Activated B cell treated with CpG ODN at 0.5 μM for 24 hours (primary cell): ENCODE results near the gene LYSET. TPM values are rescaled to one million over a fixed set of nuclear protein-coding genes. Genes with fewer than 3 reads are reported as not detected.
"Not testable (repeated sequence)": the region's sequence is repeated elsewhere in the genome, so short reads cannot be mapped to it uniquely, and the experiment has no call there.

ENCODE experiments used
- ATAC-seq: fragments of 200-7000 bp; cut with Tn5 transposase; one replicate; pipeline ENCODE4 v1.10.0; 2021; ENCODE audit warnings: low read depth, mild to moderate bottlenecking, moderate library complexity
- CTCF ChIA-PET: fragments of 350-600 bp; sonication (Branson Sonifier 250); formaldehyde crosslinking; loops from one replicate; lab custom pipeline; 2021; ENCODE audit warnings: antibody characterized with exemption; lab: Charles Lee
- POLR2A ChIA-PET: fragments of 350-600 bp; sonication (Branson Sonifier 250); formaldehyde crosslinking; loops from one replicate; lab custom pipeline; 2021; ENCODE audit warnings: antibody characterized with exemption; lab: Charles Lee
- DNase-seq: peaks from one replicate; pipeline ENCODE4 v3.0.0; 2022
- H3K27ac Mint-ChIP-seq: one replicate; pipeline ENCODE4 v1.8.0; 2020; ENCODE audit warnings: mixed read lengths
- H3K27me3 Mint-ChIP-seq: one replicate; pipeline ENCODE4 v1.8.0; 2021; ENCODE audit warnings: mixed read lengths
- H3K36me3 Mint-ChIP-seq: one replicate; pipeline ENCODE4 v1.8.0; 2021; ENCODE audit warnings: low read depth, mixed read lengths
- H3K4me1 Mint-ChIP-seq: one replicate; pipeline ENCODE4 v1.8.0; 2021; ENCODE audit warnings: mixed read lengths
- H3K4me3 Mint-ChIP-seq: one replicate; pipeline ENCODE4 v1.8.0; 2020; ENCODE audit warnings: mild to moderate bottlenecking, mixed read lengths
- H3K9me3 Mint-ChIP-seq: one replicate; pipeline ENCODE4 v1.8.0; 2020; ENCODE audit warnings: mixed read lengths
- intact Hi-C: fragments of 100-400 bp; cut with micrococcal nuclease; formaldehyde crosslinking; loops from one replicate; pipeline ENCODE4 v1.15.1; 2024
- total RNA-seq: library from RNA; stranded (reverse); gene quantifications from 2 replicates; pipeline ENCODE4 v1.2.3, GENCODE V29; 2022
- TF ChIP-seq, protein P1 (sequence below): fragments of 200-600 bp; IDR thresholded peaks from one replicate; pipeline ENCODE4 v1.8.0; 2022; ENCODE audit warnings: antibody characterized with exemption, mild to moderate bottlenecking

The LYSET gene
- total RNA-seq, 1 donor from 2014 or later = 19.3 TPM

- Mint-ChIP-seq H3K4me3 (peak overlapping the region; percentile 42), H3K27ac (no peak overlapping the region), H3K36me3 (peaks cover 26% of the 10 kb centered on the region), H3K27me3 (no peaks in the 10 kb centered on the region), H3K9me3 (no peaks in the 10 kb centered on the region), H3K4me1 (peaks cover 10% of the 10 kb centered on the region)
- CTCF ChIA-PET = interaction anchor here (0.5 kb wide), 1 partner anchor 311 kb away, joined by 4 read pairs; no protein-coding TSS in a partner anchor
- intact Hi-C loops = no loop called here
- ATAC-seq (no peak), DNase-seq (no peak)
- TF ChIP-seq, protein P1, sequence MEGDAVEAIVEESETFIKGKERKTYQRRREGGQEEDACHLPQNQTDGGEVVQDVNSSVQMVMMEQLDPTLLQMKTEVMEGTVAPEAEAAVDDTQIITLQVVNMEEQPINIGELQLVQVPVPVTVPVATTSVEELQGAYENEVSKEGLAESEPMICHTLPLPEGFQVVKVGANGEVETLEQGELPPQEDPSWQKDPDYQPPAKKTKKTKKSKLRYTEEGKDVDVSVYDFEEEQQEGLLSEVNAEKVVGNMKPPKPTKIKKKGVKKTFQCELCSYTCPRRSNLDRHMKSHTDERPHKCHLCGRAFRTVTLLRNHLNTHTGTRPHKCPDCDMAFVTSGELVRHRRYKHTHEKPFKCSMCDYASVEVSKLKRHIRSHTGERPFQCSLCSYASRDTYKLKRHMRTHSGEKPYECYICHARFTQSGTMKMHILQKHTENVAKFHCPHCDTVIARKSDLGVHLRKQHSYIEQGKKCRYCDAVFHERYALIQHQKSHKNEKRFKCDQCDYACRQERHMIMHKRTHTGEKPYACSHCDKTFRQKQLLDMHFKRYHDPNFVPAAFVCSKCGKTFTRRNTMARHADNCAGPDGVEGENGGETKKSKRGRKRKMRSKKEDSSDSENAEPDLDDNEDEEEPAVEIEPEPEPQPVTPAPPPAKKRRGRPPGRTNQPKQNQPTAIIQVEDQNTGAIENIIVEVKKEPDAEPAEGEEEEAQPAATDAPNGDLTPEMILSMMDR = no peak
- POLR2A ChIA-PET = no interaction called here
These were observed 46.2 kb downstream of the LYSET start for GRCh38 chr14:93231129-93231979.

DNA sequence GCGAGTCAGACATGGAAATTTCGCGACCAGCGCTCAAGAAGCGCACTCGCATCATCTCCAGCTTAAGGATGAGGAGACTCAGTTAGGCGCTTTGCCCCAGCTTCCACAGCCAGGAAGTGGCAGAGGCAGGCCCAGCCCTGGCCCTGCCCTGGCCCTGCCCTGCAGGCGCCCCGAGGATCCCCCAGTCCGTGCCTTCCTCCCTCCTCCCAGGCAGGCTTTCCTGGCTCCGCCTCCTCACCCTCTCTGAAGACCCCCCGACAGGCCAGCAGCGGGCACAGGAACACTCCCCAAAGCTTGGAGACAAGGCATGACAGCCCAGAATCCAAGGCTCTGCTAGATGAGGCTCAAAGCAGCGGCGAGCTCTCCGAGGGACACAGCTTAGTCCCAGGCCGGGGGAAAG is 47.0 kb downstream of the LYSET start:
- Mint-ChIP-seq H3K4me1 (peaks cover 10% of the 10 kb centered on the region), H3K27ac (no peak overlapping the region), H3K27me3 (no peaks in the 10 kb centered on the region), H3K36me3 (peaks cover 21% of the 10 kb centered on the region), H3K9me3 (no peaks in the 10 kb centered on the region), H3K4me3 (no peak overlapping the region)
- no peak for DNase-seq
- TF ChIP-seq, protein P1 = no peak
- ATAC-seq = no peak
- CTCF ChIA-PET = interaction anchor here (1.1 kb wide), 1 partner anchor 387 kb away, joined by 3 read pairs; no protein-coding TSS in a partner anchor
- POLR2A ChIA-PET = no interaction called here
- intact Hi-C loops = no loop called here

DNA sequence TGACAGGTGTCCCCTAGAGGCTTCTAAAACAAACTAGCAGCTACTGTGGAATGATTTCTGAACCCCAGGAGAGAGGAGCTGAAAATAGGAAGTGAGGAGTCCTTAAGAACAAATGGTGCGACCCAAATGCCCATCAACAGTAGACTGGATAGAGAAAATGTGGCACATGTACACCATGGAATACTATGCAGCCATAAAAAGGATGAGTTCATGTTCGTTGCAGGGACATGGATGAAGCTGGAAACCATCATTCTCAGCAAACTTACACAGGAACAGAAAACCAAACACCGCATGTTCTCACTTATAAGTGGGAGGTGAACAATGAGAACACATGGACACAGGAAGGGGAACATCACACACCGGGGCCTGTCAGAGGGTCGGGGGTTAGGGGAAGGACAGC is 48.0 kb downstream of the LYSET start:
- H3K9me3 Mint-ChIP-seq, POLR2A ChIA-PET, H3K27ac Mint-ChIP-seq, H3K4me3 Mint-ChIP-seq, ATAC-seq, H3K27me3 Mint-ChIP-seq, H3K4me1 Mint-ChIP-seq, DNase-seq, intact Hi-C loops: not testable (repeated sequence)
- CTCF ChIA-PET = interaction anchor here (0.8 to 1.1 kb wide), 2 partner anchors 304 to 386 kb away, joined by 3 read pairs; no protein-coding TSS in a partner anchor
- peaks cover 14% of the 10 kb centered on the region for H3K36me3 Mint-ChIP-seq

DNA sequence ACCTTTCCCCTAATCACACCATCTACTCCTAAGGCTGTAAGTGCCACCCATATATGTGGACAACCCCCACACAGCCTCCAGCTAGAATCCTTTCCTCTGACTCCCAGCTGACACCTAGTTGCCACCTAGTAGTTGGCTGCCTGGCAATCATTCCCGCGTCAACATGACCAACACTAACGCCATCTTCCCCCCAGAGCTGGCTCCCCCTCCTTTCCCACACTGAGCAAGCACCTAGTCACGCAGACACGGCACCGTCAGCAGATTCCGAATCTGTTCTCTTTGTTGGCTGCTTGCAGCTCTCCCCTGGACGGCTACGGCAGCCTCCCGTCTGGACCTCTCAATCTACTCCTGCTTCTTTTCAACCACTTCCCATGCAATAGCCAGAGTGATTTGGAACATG is 49.7 kb downstream of the LYSET start:
- ChIA-PET CTCF (interaction anchor here (0.9 to 1.2 kb wide), 6 partner anchors 37 to 384 kb away, joined by 3 to 6 read pairs (median 4); no protein-coding TSS in a partner anchor), POLR2A (no interaction called here)
- DNase-seq = no peak
- TF ChIP-seq, protein P1 = no peak
- no peaks in the 10 kb centered on the region for H3K27me3 Mint-ChIP-seq
- ATAC-seq = no peak
- no peaks in the 10 kb centered on the region for H3K9me3 Mint-ChIP-seq
- H3K27ac Mint-ChIP-seq = no peak overlapping the region
- H3K4me1 Mint-ChIP-seq = peaks cover 10% of the 10 kb centered on the region
- intact Hi-C loops = loop anchor here (1.0 to 2.0 kb wide), 3 partner anchors 303 to 385 kb away; no protein-coding TSS in a partner anchor
- no peak overlapping the region for H3K4me3 Mint-ChIP-seq
- peaks cover 8% of the 10 kb centered on the region for H3K36me3 Mint-ChIP-seq

Other genes with a start within 250 kb of the LYSET start
- gene ITPK1, start 69.4 kb upstream of the LYSET start, total RNA-seq = 43.0 and 50.4 TPM in 2 replicates
- 21.3 and 24.4 TPM in 2 replicates for gene MOAP1, start 420 bp upstream of the LYSET start, total RNA-seq
- gene GON7, start 21.7 kb downstream of the LYSET start, total RNA-seq = 11.3 and 11.4 TPM in 2 replicates
- 19.3 and 19.5 TPM in 2 replicates for gene UBR7, start 21.9 kb downstream of the LYSET start, total RNA-seq
- 34.4 and 41.2 TPM in 2 replicates for gene BTBD7, start 147.7 kb downstream of the LYSET start, total RNA-seq
- not detected in 2 replicates for gene COX8C, start 161.9 kb downstream of the LYSET start, total RNA-seq
- 0.13 and 0.22 TPM in 2 replicates for gene UNC79, start 245.6 kb downstream of the LYSET start, total RNA-seq